A549 (cell line): ENCODE measurements around the gene PLEKHA5. TPM values are rescaled to one million over a fixed set of nuclear protein-coding genes. Genes with fewer than 3 reads are reported as not detected.

Experiments used
- ATAC-seq, 2 experiments: fragments of 200-7000 bp in 1 of 2; fragments of >200 bp in 1 of 2; cut with Nextera tagmentation in 1 of 2; cut with Tn5 transposase in 1 of 2; 3 replicates each; pipeline versions ENCODE4 v1.8.0 to v1.9.1; 2018 to 2020; ENCODE audit warnings: mild to moderate bottlenecking in 1 of 2, moderate library complexity in 1 of 2
- CTCF ChIA-PET: fragments of 300-600 bp; sonication (Branson Sonifier 250); formaldehyde crosslinking; extraction: SDS; loops from one replicate; lab custom pipeline; 2021; ENCODE audit warnings: antibody characterized with exemption, inconsistent platforms; lab: Yijun Ruan, JAX
- POLR2A ChIA-PET: fragments of 350-600 bp; formaldehyde crosslinking; extraction: SDS; loops from one replicate; lab custom pipeline; 2021; ENCODE audit warnings: antibody characterized with exemption, inconsistent platforms; lab: Yijun Ruan, JAX
- DNase-seq, 2 experiments: peaks; one replicate each; pipeline versions ENCODE4 v3.0.0 to v3.0.0-alpha.2; 2011 to 2016; ENCODE audit warnings: low read depth in 1 of 2, low spot score in 1 of 2
- FAIRE-seq: peaks from 2 replicates; lab custom pipeline; 2011; peaks lifted over from hg19 to GRCh38; lab: Jason Lieb, UNC
- H3K27ac ChIP-seq, 2 experiments: fragments of >200 bp; sonication (Bioruptor Twin); formaldehyde crosslinking; 3 replicates each; pipeline ENCODE4 v1.5.1; 2016 to 2017
- H3K4me1 ChIP-seq: fragments of >200 bp; sonication (Bioruptor Twin); formaldehyde crosslinking; 3 replicates; pipeline ENCODE4 v1.6.1; 2016
- H3K4me2 ChIP-seq: fragments of >200 bp; sonication (Bioruptor Twin); formaldehyde crosslinking; 3 replicates; pipeline ENCODE4 v1.6.1; 2016
- H3K4me3 ChIP-seq: fragments of >200 bp; sonication (Bioruptor Twin); formaldehyde crosslinking; 3 replicates; pipeline ENCODE4 v1.5.1; 2016
- H3K9me3 ChIP-seq: fragments of >200 bp; sonication (Bioruptor Twin); formaldehyde crosslinking; 3 replicates; pipeline ENCODE4 v1.6.1; 2016
- CBX2 ChIP-seq: fragments of 200-600 bp; sonication (generic); IDR thresholded peaks from 2 replicates; pipeline ENCODE4 v1.6.1; 2016; ENCODE audit warnings: low read depth, mild to moderate bottlenecking, borderline replicate concordance
- CBX8 ChIP-seq: fragments of 200-600 bp; sonication (generic); IDR thresholded peaks from 2 replicates; pipeline ENCODE4 v1.6.1; 2016
- CHD4 ChIP-seq: fragments of 200-600 bp; sonication (generic); IDR thresholded peaks from 2 replicates; pipeline ENCODE4 v1.6.1; 2016; ENCODE audit warnings: antibody characterized with exemption, mild to moderate bottlenecking, borderline replicate concordance
- E2F6 ChIP-seq: IDR thresholded peaks from 2 replicates; pipeline ENCODE4 v1.6.1; 2012; ENCODE audit warnings: low read depth, borderline replicate concordance
- EHF ChIP-seq: fragments of 250-450 bp; sonication (Bioruptor Pico); IDR thresholded peaks from 2 replicates; pipeline ENCODE4 v1.5.0; 2020; ENCODE audit warnings: mild to moderate bottlenecking
- ELK1 ChIP-seq: fragments of 150-350 bp; IDR thresholded peaks from 2 replicates; pipeline ENCODE4 v1.6.1; 2014; ENCODE audit warnings: low read depth, mild to moderate bottlenecking, low read length
- EP300 ChIP-seq, 2 experiments: fragments of >200 bp; sonication (Bioruptor Twin); formaldehyde crosslinking; IDR thresholded peaks; 2 replicates in 1 of 2; 3 replicates in 1 of 2; pipeline ENCODE4 v1.6.1; 2016 to 2017
- ESRRA ChIP-seq: fragments of 150-350 bp; IDR thresholded peaks from 2 replicates; pipeline ENCODE4 v1.6.1; 2014; ENCODE audit warnings: mild to moderate bottlenecking, low read length, borderline replicate concordance
- FOSL2 ChIP-seq, 2 experiments: fragments of 450-650 bp in 1 of 2; fragments of >200 bp in 1 of 2; sonication (Bioruptor Twin) in 1 of 2; formaldehyde crosslinking; IDR thresholded peaks; 2 replicates each; pipeline versions ENCODE4 v1.5.0 to v1.6.1; 2016 to 2020; ENCODE audit warnings: mild to moderate bottlenecking in 1 of 2, moderate library complexity in 1 of 2
- HDAC2 ChIP-seq: fragments of 200-600 bp; sonication (generic); IDR thresholded peaks from 2 replicates; pipeline ENCODE4 v1.6.1; 2016
- HOXB13 ChIP-seq: fragments of 250-450 bp; sonication (Bioruptor Pico); IDR thresholded peaks from 2 replicates; pipeline ENCODE4 v1.5.0; 2020; ENCODE audit warnings: low read depth, mild to moderate bottlenecking, moderate library complexity
- HOXB5 ChIP-seq: fragments of 250-450 bp; sonication (Bioruptor Pico); IDR thresholded peaks from 2 replicates; pipeline ENCODE4 v1.5.0; 2020; ENCODE audit warnings: mild to moderate bottlenecking, moderate library complexity
- JUNB ChIP-seq: fragments of >200 bp; sonication (Bioruptor Twin); formaldehyde crosslinking; IDR thresholded peaks from 2 replicates; pipeline ENCODE4 v1.6.1; 2016
- KDM1A ChIP-seq: fragments of 200-600 bp; sonication (generic); IDR thresholded peaks from 2 replicates; pipeline ENCODE4 v1.6.1; 2016; ENCODE audit warnings: low read depth, mild to moderate bottlenecking
- MAZ ChIP-seq: fragments of 150-350 bp; IDR thresholded peaks from 2 replicates; pipeline ENCODE4 v1.6.1; 2014; ENCODE audit warnings: antibody characterized with exemption, low read depth, low read length, borderline replicate concordance
- NPAS2 ChIP-seq: fragments of 250-450 bp; sonication (Bioruptor Pico); IDR thresholded peaks from 2 replicates; pipeline ENCODE4 v1.8.0; 2022; ENCODE audit warnings: mild to moderate bottlenecking, moderate library complexity, borderline replicate concordance
- PBX3 ChIP-seq: IDR thresholded peaks from 2 replicates; pipeline ENCODE4 v1.6.1; 2012
- RAD21 ChIP-seq, 2 experiments: fragments of >200 bp in 1 of 2; sonication (Bioruptor Twin) in 1 of 2; formaldehyde crosslinking in 1 of 2; IDR thresholded peaks in 1 of 2; conservative IDR thresholded peaks in 1 of 2; 2 replicates in 1 of 2; 3 replicates in 1 of 2; pipeline ENCODE4 v1.6.1; 2012 to 2018; ENCODE audit warnings: inconsistent platforms in 1 of 2
- RFX5 ChIP-seq: fragments of 450-650 bp; IDR thresholded peaks from 2 replicates; pipeline ENCODE4 v1.7.1; 2014; ENCODE audit warnings: antibody characterized with exemption, mild to moderate bottlenecking, moderate library complexity
- SMC3 ChIP-seq: fragments of >200 bp; sonication (Bioruptor Twin); formaldehyde crosslinking; IDR thresholded peaks from 3 replicates; pipeline ENCODE4 v1.6.1; 2018; ENCODE audit warnings: inconsistent platforms
- TP53 ChIP-seq: fragments of 250-450 bp; sonication (Bioruptor Pico); IDR thresholded peaks from 2 replicates; pipeline ENCODE4 v1.5.0; 2021; ENCODE audit warnings: mild to moderate bottlenecking, moderate library complexity
- ZC3H11A ChIP-seq: fragments of 450-650 bp; IDR thresholded peaks from 2 replicates; pipeline ENCODE4 v1.6.1; 2014; ENCODE audit warnings: antibody characterized with exemption, mild to moderate bottlenecking
- ZFP36 ChIP-seq: fragments of 450-650 bp; IDR thresholded peaks from 2 replicates; pipeline ENCODE4 v1.6.1; 2014; ENCODE audit warnings: borderline replicate concordance; ENCODE audit not compliant: partially characterized antibody
- WGBS: methylation state at CpG from one replicate; pipeline ENCODE4 v1.1.6; 2017; ENCODE audit errors: missing lambda C conversion rate; 5-methylcytosine and 5-hydroxymethylcytosine counted together
- polyA plus RNA-seq, 4 experiments: library from polyadenylated mRNA; depleted of rRNA in 3 of 4; stranded (reverse); fragments of >200 nt; fragmentation: RNase III in 1 of 4; extraction: RNeasy Plus Mini Kit Qiagen cat#74134 plus additional on column Dnase treatment in 1 of 4; gene quantifications; 2 replicates in 3 of 4; 3 replicates in 1 of 4; pipeline ENCODE4 v1.2.3, GENCODE V29; 2011 to 2017

Gene PLEKHA5
- polyA plus RNA-seq, 2 of the 4 experiments (the other 2 are of a cell fraction), result 7.6 to 13.2 TPM

GRCh38 chr12:19151298-19151697 lies 21.8 kb downstream of the PLEKHA5 start:
- ATAC-seq, result no peak
- TF ChIP-seq EHF (CRISPR knock-in tag) (no peak), CBX2 (no peak), HOXB5 (CRISPR knock-in tag) (no peak), ESRRA (no peak), ZFP36 (no peak), EP300 (IDR thresholded peaks at IDR 0.05) (no peak), CHD4 (no peak), HDAC2 (no peak), FOSL2 (IDR thresholded peaks at IDR 0.05) (no peak), FOSL2 (CRISPR knock-in tag; IDR thresholded peaks at IDR 0.05) (no peak), KDM1A (no peak)
- TF ChIP-seq, all 56 proteins: peak for 0
- no peak overlapping the region for H3K4me3 ChIP-seq
- no peaks in the 10 kb centered on the region for H3K9me3 ChIP-seq
- WGBS, result 81% methylated on average over 1 of the region's 1 CpG
- peaks cover 15% of the 10 kb centered on the region; the same call in 1 of the 3 replicates for H3K4me1 ChIP-seq
- H3K27ac ChIP-seq, result no peak overlapping the region
- ChIA-PET CTCF (no interaction called here), POLR2A (no interaction called here)
- FAIRE-seq (no peak), DNase-seq (no peak)
- no peak overlapping the region for H3K4me2 ChIP-seq

- no peak for ATAC-seq
- Histone ChIP-seq H3K4me1 (peaks cover 15% of the 10 kb centered on the region; the same call in 1 of the 3 replicates), H3K4me2 (no peak overlapping the region), H3K9me3 (no peaks in the 10 kb centered on the region), H3K4me3 (no peak overlapping the region), H3K27ac (no peak overlapping the region)
- no peak for DNase-seq
- ChIA-PET POLR2A (no interaction called here), CTCF (no interaction called here)
- TF ChIP-seq HOXB13 (CRISPR knock-in tag) (no peak), HDAC2 (no peak), RAD21 (conservative IDR thresholded peaks at IDR 0.05 in 1 of 2, IDR thresholded peaks at IDR 0.05 in 1 of 2) (no peak), SMC3 (no peak), PBX3 (no peak), MAZ (no peak), E2F6 (no peak), CBX2 (no peak), ZC3H11A (no peak), JUNB (no peak), NPAS2 (CRISPR knock-in tag) (no peak), TP53 (CRISPR knock-in tag) (no peak), CBX8 (no peak)
- WGBS, result 47% methylated on average over 2 of the region's 2 CpGs
- FAIRE-seq, result peak; percentile 61
Observed at GRCh38 chr12:19153396-19153795, 23.9 kb downstream of the PLEKHA5 start.

- Histone ChIP-seq H3K27ac (no peak overlapping the region), H3K4me3 (no peak overlapping the region), H3K4me1 (peaks cover 15% of the 10 kb centered on the region; the same call in 1 of the 3 replicates), H3K4me2 (no peak overlapping the region), H3K9me3 (no peaks in the 10 kb centered on the region)
- WGBS, result 41% methylated on average over 2 of the region's 2 CpGs
- CTCF ChIA-PET, result no interaction called here
- POLR2A ChIA-PET, result no interaction called here
- ATAC-seq (no peak), FAIRE-seq (no peak), DNase-seq (no peak)
- TF ChIP-seq RFX5 (no peak), HOXB5 (CRISPR knock-in tag) (no peak), ELK1 (no peak), SMC3 (no peak)
Observed at GRCh38 chr12:19154686-19155085, 25.2 kb downstream of the PLEKHA5 start.
